ENCODE data around the gene LYZL4.

DNA sequence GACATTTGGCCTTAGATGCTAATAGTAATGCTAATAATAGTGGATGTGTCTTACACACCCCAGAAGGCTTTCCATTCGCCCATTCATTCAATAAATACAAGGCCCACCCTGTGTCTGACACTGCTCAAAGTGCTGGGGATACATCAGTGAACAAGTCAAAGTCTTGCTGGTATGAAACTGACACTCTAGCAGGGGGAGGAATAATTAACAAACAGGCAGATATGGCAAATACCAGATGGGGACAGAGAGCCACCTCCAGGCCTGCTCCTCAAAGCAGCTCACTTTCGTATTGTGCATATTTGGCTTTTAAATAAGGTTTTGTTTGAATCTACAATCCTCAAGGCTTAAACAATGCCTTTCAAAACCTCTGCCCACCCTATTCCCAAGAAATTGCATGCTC, 28.3 kb upstream of the LYZL4 start:
- TF ChIP-seq, protein P1, sequence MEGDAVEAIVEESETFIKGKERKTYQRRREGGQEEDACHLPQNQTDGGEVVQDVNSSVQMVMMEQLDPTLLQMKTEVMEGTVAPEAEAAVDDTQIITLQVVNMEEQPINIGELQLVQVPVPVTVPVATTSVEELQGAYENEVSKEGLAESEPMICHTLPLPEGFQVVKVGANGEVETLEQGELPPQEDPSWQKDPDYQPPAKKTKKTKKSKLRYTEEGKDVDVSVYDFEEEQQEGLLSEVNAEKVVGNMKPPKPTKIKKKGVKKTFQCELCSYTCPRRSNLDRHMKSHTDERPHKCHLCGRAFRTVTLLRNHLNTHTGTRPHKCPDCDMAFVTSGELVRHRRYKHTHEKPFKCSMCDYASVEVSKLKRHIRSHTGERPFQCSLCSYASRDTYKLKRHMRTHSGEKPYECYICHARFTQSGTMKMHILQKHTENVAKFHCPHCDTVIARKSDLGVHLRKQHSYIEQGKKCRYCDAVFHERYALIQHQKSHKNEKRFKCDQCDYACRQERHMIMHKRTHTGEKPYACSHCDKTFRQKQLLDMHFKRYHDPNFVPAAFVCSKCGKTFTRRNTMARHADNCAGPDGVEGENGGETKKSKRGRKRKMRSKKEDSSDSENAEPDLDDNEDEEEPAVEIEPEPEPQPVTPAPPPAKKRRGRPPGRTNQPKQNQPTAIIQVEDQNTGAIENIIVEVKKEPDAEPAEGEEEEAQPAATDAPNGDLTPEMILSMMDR (IDR thresholded peaks at IDR 0.05) = no peak
- no peak for TF ChIP-seq POLR2A (IDR thresholded peaks at IDR 0.05)

Measured in right lobe of liver (tissue), 4 donors.